Upper lobe of right lung (tissue), 1 donor: ENCODE measurements around the gene MSANTD3. TPM values are rescaled to one million over a fixed set of nuclear protein-coding genes. Genes with fewer than 3 reads are reported as not detected.

Experiments
- ATAC-seq: fragments of 200-7000 bp; cut with Tn5 transposase; one replicate; pipeline ENCODE4 v1.9.1; 2020; ENCODE audit warnings: mild to moderate bottlenecking, moderate library complexity
- DNase-seq: peaks from one replicate; pipeline ENCODE4 v3.0.0-alpha.2; 2020
- H3K27ac ChIP-seq: fragments of 200-600 bp; one replicate; pipeline ENCODE4 v1.8.0; 2022
- H3K27me3 ChIP-seq: fragments of 200-600 bp; one replicate; pipeline ENCODE4 v1.8.0; 2022; ENCODE audit warnings: mild to moderate bottlenecking
- H3K36me3 ChIP-seq: fragments of 200-600 bp; one replicate; pipeline ENCODE4 v1.8.0; 2022
- H3K4me1 ChIP-seq: fragments of 200-600 bp; one replicate; pipeline ENCODE4 v1.8.0; 2022
- H3K4me3 ChIP-seq: fragments of 200-600 bp; one replicate; pipeline ENCODE4 v1.8.0; 2022; ENCODE audit warnings: mild to moderate bottlenecking
- H3K9me3 ChIP-seq: fragments of 200-600 bp; one replicate; pipeline ENCODE4 v1.8.0; 2022
- CTCF ChIP-seq: fragments of 200-600 bp; IDR thresholded peaks from one replicate; pipeline ENCODE4 v1.8.0; 2022; ENCODE audit warnings: antibody characterized with exemption
- intact Hi-C: fragments of 100-400 bp; cut with DNase I; formaldehyde crosslinking; loops from one replicate; pipeline ENCODE4 v1.11.0; 2022
- total RNA-seq: library from RNA; stranded (reverse); fragmentation: NEBNext Ultra II Directional; extraction: Animal tissue kit (Norgen Biotek cat#: 25700); gene quantifications from one replicate; pipeline ENCODE4 v1.2.1, GENCODE V29; 2021
- donor health status: DM: no; HTN: yes; CAD: no; lungs with severe emphysema.

Gene MSANTD3
- total RNA-seq, 1 donor from 2014 or later, result 18.1 TPM

GRCh38 chr9:100472788-100473275 lies 45.9 kb downstream of the MSANTD3 start, which contains the start of gene TMEFF1:
Gene TMEFF1 (plus strand): TSS chr9:100473149. CDS start chr9:100473545, 396 bp downstream.
- peaks cover 6% of the 10 kb centered on the region for H3K27me3 ChIP-seq
- ATAC-seq (peak; percentile 64), DNase-seq (peak; percentile 68)
- no peaks in the 10 kb centered on the region for H3K9me3 ChIP-seq
- H3K27ac ChIP-seq, result no peak within 1 kb of the TSS
- H3K4me3 ChIP-seq, result peak within 1 kb of the TSS; percentile 56
- H3K4me1 ChIP-seq, result peaks cover 4% of the 10 kb centered on the region
- intact Hi-C loops, result no loop called here
- TF ChIP-seq CTCF, result peak; percentile 21
- H3K36me3 ChIP-seq, result no peaks in the 10 kb centered on the region

GRCh38 chr9:100473276-100474081 lies 46.5 kb downstream of the MSANTD3 start:
- Histone ChIP-seq H3K4me3 (peak overlapping the region; percentile 56), H3K27me3 (peaks cover 6% of the 10 kb centered on the region), H3K4me1 (peaks cover 4% of the 10 kb centered on the region), H3K27ac (no peak overlapping the region), H3K9me3 (no peaks in the 10 kb centered on the region), H3K36me3 (no peaks in the 10 kb centered on the region)
- ATAC-seq (peak; percentile 74), DNase-seq (peak; percentile 67)
- TF ChIP-seq CTCF, result no peak
- intact Hi-C loops, result no loop called here

- Histone ChIP-seq H3K27me3 (peaks cover 6% of the 10 kb centered on the region), H3K4me3 (peak overlapping the region; percentile 56), H3K9me3 (no peaks in the 10 kb centered on the region), H3K4me1 (peaks cover 4% of the 10 kb centered on the region), H3K27ac (no peak overlapping the region), H3K36me3 (no peaks in the 10 kb centered on the region)
- no peak for TF ChIP-seq CTCF
- intact Hi-C loops, result no loop called here
- DNase-seq (no peak), ATAC-seq (no peak)
Measured at GRCh38 chr9:100474082-100474923, 47.4 kb downstream of the MSANTD3 start.

GRCh38 chr9:100474924-100475276 lies 48.0 kb downstream of the MSANTD3 start:
- Histone ChIP-seq H3K4me3 (no peak overlapping the region), H3K4me1 (peaks cover 4% of the 10 kb centered on the region), H3K9me3 (no peaks in the 10 kb centered on the region), H3K36me3 (no peaks in the 10 kb centered on the region), H3K27ac (no peak overlapping the region), H3K27me3 (peaks cover 6% of the 10 kb centered on the region)
- intact Hi-C loops, result no loop called here
- ATAC-seq, result no peak
- no peak for TF ChIP-seq CTCF
- DNase-seq, result no peak

GRCh38 chr9:100477241-100477640 lies 50.3 kb downstream of the MSANTD3 start:
- H3K36me3 ChIP-seq, result no peaks in the 10 kb centered on the region
- H3K9me3 ChIP-seq, result no peaks in the 10 kb centered on the region
- no peak overlapping the region for H3K4me3 ChIP-seq
- peaks cover 5% of the 10 kb centered on the region for H3K27me3 ChIP-seq
- ATAC-seq (no peak), DNase-seq (no peak)
- peaks cover 4% of the 10 kb centered on the region for H3K4me1 ChIP-seq
- H3K27ac ChIP-seq, result no peak overlapping the region
- intact Hi-C loops, result no loop called here
- TF ChIP-seq CTCF, result no peak
